Measurements from ENCODE around the gene BAG2. TPM values are rescaled to one million over a fixed set of nuclear protein-coding genes. Genes with fewer than 3 reads are reported as not detected.
A peak's percentile ranks its signal among the peaks of the same experiment; 100 is the strongest.

Gene BAG2
- total and polyA plus RNA-seq, 2 of the 13 experiments (the other 11 are each of a cell fraction or from before 2014, with no cell fraction given): 5.7 to 15.1 TPM

DNA sequence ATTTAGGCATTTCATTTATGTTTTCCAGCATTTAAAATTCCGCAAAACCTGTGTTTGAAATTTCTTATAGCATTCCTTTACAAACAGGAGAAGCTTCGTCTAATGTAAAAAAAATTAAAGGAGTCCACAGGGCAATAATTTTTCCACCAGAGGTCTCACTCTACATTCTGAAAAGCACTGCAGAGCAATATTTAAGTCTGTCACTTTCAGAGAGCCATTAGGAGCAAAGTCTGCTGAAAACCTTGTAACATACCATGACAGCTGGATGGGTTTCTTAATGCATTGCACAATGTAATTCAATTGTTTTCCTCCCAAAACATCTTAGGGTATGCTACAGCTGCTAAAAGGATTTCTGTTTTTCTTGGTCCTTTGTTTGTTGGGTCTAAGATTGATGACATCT, 18.0 kb downstream of the BAG2 start (continued):
- TF ChIP-seq THAP8 (CRISPR knock-in tag; IDR thresholded peaks at IDR 0.05; ENCODE audit: borderline replicate concordance): no peak
- no peak for TF ChIP-seq YEATS4 (CRISPR knock-in tag; IDR thresholded peaks at IDR 0.05; ENCODE audit: borderline replicate concordance)
- TF ChIP-seq ZNF691 (CRISPR knock-in tag; IDR thresholded peaks at IDR 0.05; ENCODE audit: borderline replicate concordance, low read depth): no peak
- TF ChIP-seq CHD4 (IDR thresholded peaks at IDR 0.05; ENCODE audit: borderline replicate concordance, low read length): no peak
- TF ChIP-seq SNAI1 (CRISPR knock-in tag; IDR thresholded peaks at IDR 0.05; ENCODE audit: borderline replicate concordance): no peak
- TF ChIP-seq CEBPB (IDR thresholded peaks at IDR 0.05; ENCODE audit: borderline replicate concordance, low read depth, low read length): peak; percentile 83
- no peak for TF ChIP-seq ZNF12 (CRISPR knock-in tag; IDR thresholded peaks at IDR 0.05)
- 0 out of 2 replicates have a peak, but pooled peaks have one; percentile 24 for TF ChIP-seq TGIF2 (CRISPR knock-in tag; IDR thresholded peaks at IDR 0.05)
- peak; percentile 8 for TF ChIP-seq TEAD3 (CRISPR knock-in tag; optimal IDR thresholded peaks at IDR 0.05; ENCODE audit: borderline replicate concordance)
- TF ChIP-seq ATAD3A (CRISPR knock-in tag; IDR thresholded peaks at IDR 0.05): no peak
- no peak for TF ChIP-seq KMT2B (CRISPR knock-in tag; IDR thresholded peaks at IDR 0.05)
- TF ChIP-seq GZF1 (CRISPR knock-in tag; IDR thresholded peaks at IDR 0.05): no peak
- TF ChIP-seq, protein P1, sequence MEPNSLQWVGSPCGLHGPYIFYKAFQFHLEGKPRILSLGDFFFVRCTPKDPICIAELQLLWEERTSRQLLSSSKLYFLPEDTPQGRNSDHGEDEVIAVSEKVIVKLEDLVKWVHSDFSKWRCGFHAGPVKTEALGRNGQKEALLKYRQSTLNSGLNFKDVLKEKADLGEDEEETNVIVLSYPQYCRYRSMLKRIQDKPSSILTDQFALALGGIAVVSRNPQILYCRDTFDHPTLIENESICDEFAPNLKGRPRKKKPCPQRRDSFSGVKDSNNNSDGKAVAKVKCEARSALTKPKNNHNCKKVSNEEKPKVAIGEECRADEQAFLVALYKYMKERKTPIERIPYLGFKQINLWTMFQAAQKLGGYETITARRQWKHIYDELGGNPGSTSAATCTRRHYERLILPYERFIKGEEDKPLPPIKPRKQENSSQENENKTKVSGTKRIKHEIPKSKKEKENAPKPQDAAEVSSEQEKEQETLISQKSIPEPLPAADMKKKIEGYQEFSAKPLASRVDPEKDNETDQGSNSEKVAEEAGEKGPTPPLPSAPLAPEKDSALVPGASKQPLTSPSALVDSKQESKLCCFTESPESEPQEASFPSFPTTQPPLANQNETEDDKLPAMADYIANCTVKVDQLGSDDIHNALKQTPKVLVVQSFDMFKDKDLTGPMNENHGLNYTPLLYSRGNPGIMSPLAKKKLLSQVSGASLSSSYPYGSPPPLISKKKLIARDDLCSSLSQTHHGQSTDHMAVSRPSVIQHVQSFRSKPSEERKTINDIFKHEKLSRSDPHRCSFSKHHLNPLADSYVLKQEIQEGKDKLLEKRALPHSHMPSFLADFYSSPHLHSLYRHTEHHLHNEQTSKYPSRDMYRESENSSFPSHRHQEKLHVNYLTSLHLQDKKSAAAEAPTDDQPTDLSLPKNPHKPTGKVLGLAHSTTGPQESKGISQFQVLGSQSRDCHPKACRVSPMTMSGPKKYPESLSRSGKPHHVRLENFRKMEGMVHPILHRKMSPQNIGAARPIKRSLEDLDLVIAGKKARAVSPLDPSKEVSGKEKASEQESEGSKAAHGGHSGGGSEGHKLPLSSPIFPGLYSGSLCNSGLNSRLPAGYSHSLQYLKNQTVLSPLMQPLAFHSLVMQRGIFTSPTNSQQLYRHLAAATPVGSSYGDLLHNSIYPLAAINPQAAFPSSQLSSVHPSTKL (CRISPR knock-in tag; IDR thresholded peaks at IDR 0.05): 0 out of 2 replicates have a peak, but pooled peaks have one; percentile 13
- TF ChIP-seq ARNT (IDR thresholded peaks at IDR 0.05): no peak
- TF ChIP-seq ZNF496 (CRISPR knock-in tag; IDR thresholded peaks at IDR 0.05; ENCODE audit: insufficient replicate concordance): no peak
- TF ChIP-seq MXI1 (IDR thresholded peaks at IDR 0.05; ENCODE audit: borderline replicate concordance, low read depth, low read length): no peak
- no peak for TF ChIP-seq SRY (CRISPR knock-in tag; IDR thresholded peaks at IDR 0.05)
- TF ChIP-seq HIC2 (CRISPR knock-in tag; IDR thresholded peaks at IDR 0.05; ENCODE audit: low read depth): no peak
- TF ChIP-seq ZNF629 (CRISPR knock-in tag; conservative IDR thresholded peaks at IDR 0.05): peak; percentile 40; the same call in 1 of the 2 replicates
- no peak for TF ChIP-seq ZBTB7B (CRISPR knock-in tag; IDR thresholded peaks at IDR 0.05)
- TF ChIP-seq ZNF335 (CRISPR knock-in tag; IDR thresholded peaks at IDR 0.05): no peak
- no peak for TF ChIP-seq ZNF761 (CRISPR knock-in tag; conservative IDR thresholded peaks at IDR 0.05)
- TF ChIP-seq ZNF367 (CRISPR knock-in tag; IDR thresholded peaks at IDR 0.05; ENCODE audit: borderline replicate concordance): no peak
- TF ChIP-seq, protein P2, sequence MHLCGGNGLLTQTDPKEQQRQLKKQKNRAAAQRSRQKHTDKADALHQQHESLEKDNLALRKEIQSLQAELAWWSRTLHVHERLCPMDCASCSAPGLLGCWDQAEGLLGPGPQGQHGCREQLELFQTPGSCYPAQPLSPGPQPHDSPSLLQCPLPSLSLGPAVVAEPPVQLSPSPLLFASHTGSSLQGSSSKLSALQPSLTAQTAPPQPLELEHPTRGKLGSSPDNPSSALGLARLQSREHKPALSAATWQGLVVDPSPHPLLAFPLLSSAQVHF (CRISPR knock-in tag; IDR thresholded peaks at IDR 0.05): no peak

All from HepG2 (cell line).